ENCODE results near the gene DRAM1. TPM values are rescaled to one million over a fixed set of nuclear protein-coding genes. Genes with fewer than 3 reads are reported as not detected.

Gene DRAM1
- total RNA-seq, 1 donor from 2014 or later = 27.4 TPM

Other genes starting within 250 kb of the DRAM1 start
- 29.8 and 49.3 TPM in 2 replicates for gene CHPT1, start 179.9 kb upstream of the DRAM1 start, total RNA-seq
- under 0.01 and 0.18 TPM in 2 replicates for gene SYCP3, start 138.1 kb upstream of the DRAM1 start, total RNA-seq
- gene GNPTAB, start 46.6 kb upstream of the DRAM1 start, total RNA-seq = 27.2 and 32.2 TPM in 2 replicates
- 57.1 and 58.4 TPM in 2 replicates for gene WASHC3, start 184.4 kb downstream of the DRAM1 start, total RNA-seq
- gene NUP37, start 242.5 kb downstream of the DRAM1 start, total RNA-seq = 40.4 and 54.8 TPM in 2 replicates
- gene PARPBP, start 242.6 kb downstream of the DRAM1 start, total RNA-seq = 13.7 and 27.5 TPM in 2 replicates

Measured in pulmonary artery endothelial cell (primary cell).